ENCODE data around the gene CHMP6.

DNA sequence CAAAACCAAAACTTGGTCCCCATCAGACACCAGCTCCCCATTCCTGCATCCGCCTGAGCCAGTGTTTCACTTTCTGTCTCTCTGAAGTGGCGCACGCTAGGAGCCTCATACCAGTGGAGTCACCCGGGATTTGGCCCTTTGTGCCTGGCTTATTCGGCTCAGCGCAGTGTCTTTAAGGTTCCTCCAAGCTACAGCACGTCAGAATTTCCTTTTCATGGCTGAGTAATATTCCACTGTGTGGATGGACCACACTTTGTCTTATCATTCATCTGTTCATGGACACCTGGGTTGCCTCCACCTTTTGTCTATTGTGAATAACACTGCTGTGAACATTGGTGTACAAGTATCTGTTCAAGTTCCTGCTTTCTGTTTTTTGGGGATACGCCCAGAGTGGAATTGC lies 45.2 kb upstream of the CHMP6 start:
- TF ChIP-seq JUN (CRISPR knock-in tag; IDR thresholded peaks at IDR 0.05) = no peak
- TF ChIP-seq CBFB (CRISPR knock-in tag; IDR thresholded peaks at IDR 0.05; ENCODE audit: low read depth) = no peak

Measured in WTC11 (cell line).